Measurements from ENCODE around the gene KRIT1. TPM values are rescaled to one million over a fixed set of nuclear protein-coding genes. Genes with fewer than 3 reads are reported as not detected.

Gene KRIT1
- total RNA-seq = 10 to 100 TPM; 46.8 to 65.0 (median 53.1) TPM
- 10 to 100 TPM; 29.4 to 32.1 TPM for polyA plus RNA-seq
- long read RNA-seq, donor 1, partial matches to known transcripts = 5 of 15 reads
- long read RNA-seq, donor 1, other reads (novel, unspliced or antisense) = 10 of 15 reads
- long read RNA-seq, donor 2, transcript KRIT1-215 (3 exons, 665 nt) = major isoform, 7 of 79 reads
- long read RNA-seq, donor 2, partial matches to known transcripts = 55 of 79 reads
- long read RNA-seq, donor 2, other reads (novel, unspliced or antisense) = 13 of 79 reads
- long read RNA-seq, donor 3, partial matches to known transcripts = 9 of 36 reads
- long read RNA-seq, donor 3, other reads (novel, unspliced or antisense) = 25 of 36 reads

- TF ChIP-seq POLR2A (IDR thresholded peaks at IDR 0.05) = peak; percentile 72
- TF ChIP-seq CTCF (IDR thresholded peaks at IDR 0.05) = peak in 1 of 3 donors; percentile 27
- no peak for TF ChIP-seq EP300 (IDR thresholded peaks at IDR 0.05)
- intact Hi-C loops (cut with DNase I) = loop anchor here in 2 of 4 donors (10.0 kb wide), 2 partner anchors 189 to 199 kb away; partner anchors contain the start of gene GATAD1 (in 1 of the 2)
- H3K27me3 ChIP-seq = no peaks in the 10 kb centered on the region
- peaks cover 3% of the 10 kb centered on the region for H3K4me1 ChIP-seq (ENCODE audit: insufficient read depth)
- no peaks in the 10 kb centered on the region for H3K36me3 ChIP-seq
- peak; percentile 83 to 90 (median 86) for DNase-seq
- H3K27ac ChIP-seq = peak within 1 kb of the TSS; percentile 80 to 81
- WGBS, 3 donors = 0 to 1% (median 0%) methylated on average over 30 to 70 of the region's 71 CpGs
- H3K9me3 ChIP-seq = no peaks in the 10 kb centered on the region
- peak within 1 kb of the TSS; percentile 91 for H3K4me3 ChIP-seq
Measured at GRCh38 chr7:92245487-92246359, at the start of gene KRIT1, which contains the start of gene ANKIB1. Gene KRIT1, minus strand, starts transcription at chr7:92245914. Its CDS starts 3,779 bp downstream, at chr7:92242135. Gene ANKIB1, plus strand, starts transcription at chr7:92245974. Its CDS starts 49,005 bp downstream, at chr7:92294979.

GRCh38 chr7:92295391-92295790 lies 49.7 kb upstream of the KRIT1 start:
- Histone ChIP-seq H3K27me3 (no peaks in the 10 kb centered on the region), H3K4me3 (no peak overlapping the region), H3K36me3 (no peaks in the 10 kb centered on the region), H3K9me3 (no peaks in the 10 kb centered on the region), H3K27ac (no peak overlapping the region), H3K4me1 (ENCODE audit: insufficient read depth) (peaks cover 1% of the 10 kb centered on the region)
- TF ChIP-seq EP300 (IDR thresholded peaks at IDR 0.05) = no peak
- no peak for TF ChIP-seq CTCF (IDR thresholded peaks at IDR 0.05)
- no peak for TF ChIP-seq POLR2A (IDR thresholded peaks at IDR 0.05)
- DNase-seq = no peak
- intact Hi-C loops (cut with DNase I) = no loop called here
- 52 to 58% (median 54%) methylated on average over 1 of the region's 1 CpG for WGBS, 3 donors

- Histone ChIP-seq H3K9me3 (no peaks in the 10 kb centered on the region), H3K27ac (peak overlapping the region in 1 of 2 donors; percentile 44), H3K4me1 (ENCODE audit: insufficient read depth) (peaks cover 1% of the 10 kb centered on the region), H3K4me3 (peak overlapping the region; percentile 1), H3K27me3 (no peaks in the 10 kb centered on the region), H3K36me3 (no peaks in the 10 kb centered on the region)
- intact Hi-C loops (cut with DNase I) = no loop called here
- DNase-seq = no peak
- WGBS, 3 donors = 6 to 17% (median 9%) methylated on average over 2 of the region's 2 CpGs
- no peak for TF ChIP-seq EP300 (IDR thresholded peaks at IDR 0.05)
- no peak for TF ChIP-seq CTCF (IDR thresholded peaks at IDR 0.05)
- no peak for TF ChIP-seq POLR2A (IDR thresholded peaks at IDR 0.05)
Measured at GRCh38 chr7:92293896-92294590, 48.3 kb upstream of the KRIT1 start.

- peak overlapping the region in 1 of 2 donors; percentile 44 for H3K27ac ChIP-seq
- 75 to 82% (median 77%) methylated on average over 3 of the region's 3 CpGs for WGBS, 3 donors
- TF ChIP-seq CTCF (IDR thresholded peaks at IDR 0.05) (no peak), EP300 (IDR thresholded peaks at IDR 0.05) (no peak), POLR2A (IDR thresholded peaks at IDR 0.05) (no peak)
Measured at GRCh38 chr7:92292981-92293380, 47.3 kb upstream of the KRIT1 start.

More at GRCh38 chr7:92292981-92293380, 47.3 kb upstream of the KRIT1 start:
- Histone ChIP-seq H3K4me1 (ENCODE audit: insufficient read depth) (peaks cover 1% of the 10 kb centered on the region), H3K4me3 (no peak overlapping the region), H3K36me3 (no peaks in the 10 kb centered on the region), H3K9me3 (no peaks in the 10 kb centered on the region), H3K27me3 (no peaks in the 10 kb centered on the region)
- intact Hi-C loops (cut with DNase I) = no loop called here
- no peak for DNase-seq

All from ovary (tissue), 10 donors.